Fibroblast of skin of abdomen (primary cell): Measurements from ENCODE around the gene CALD1.

ENCODE experiments used
- DNase-seq: peaks from one replicate; pipeline ENCODE4 v3.0.0-alpha.2; 2013

The CALD1 gene

GRCh38 chr7:134866617-134867016 lies 87.2 kb downstream of the CALD1 start:
- peak; percentile 51 for DNase-seq

DNA sequence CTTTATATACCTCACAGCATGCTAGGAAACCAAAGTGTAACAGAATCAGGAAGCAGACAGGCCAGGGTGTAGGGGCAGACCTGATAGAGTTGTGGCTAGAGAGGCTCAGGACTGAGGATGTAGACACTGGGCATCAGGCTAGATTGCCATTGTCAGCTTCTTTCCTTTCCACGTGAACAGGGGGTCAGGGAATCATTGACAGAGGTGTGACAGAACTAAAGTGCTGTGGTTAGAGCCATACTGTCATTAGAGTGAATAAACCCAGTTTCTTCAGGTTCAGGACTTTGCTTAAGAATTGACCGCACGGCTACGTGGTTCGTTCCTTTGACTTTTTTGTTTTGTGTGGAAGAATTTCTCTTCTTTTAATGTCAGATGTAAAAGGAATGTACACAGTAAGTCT lies 90.7 kb downstream of the CALD1 start:
- DNase-seq = no peak

DNA sequence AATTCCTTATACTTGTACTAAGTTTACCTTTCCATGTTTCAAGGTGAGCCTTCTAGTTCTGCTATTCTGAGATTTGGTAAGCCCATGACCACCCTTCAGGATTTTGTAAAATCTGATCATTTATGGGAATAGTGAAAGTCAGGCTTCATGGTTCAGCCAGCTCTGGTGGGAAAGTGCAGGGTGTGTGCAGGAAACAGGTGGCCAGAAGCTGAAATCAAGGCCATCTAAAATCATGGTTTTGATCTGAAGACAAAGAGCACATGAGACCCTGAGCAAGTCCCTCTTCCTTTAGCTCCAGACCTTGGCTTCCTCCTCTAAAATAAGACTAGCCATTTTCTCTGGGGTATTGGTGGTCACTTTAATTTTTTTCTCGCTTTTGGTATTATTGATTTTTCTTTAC lies 91.3 kb downstream of the CALD1 start:
- DNase-seq = no peak

- DNase-seq = peak; percentile 60
Observed at GRCh38 chr7:134873253-134873652, 93.8 kb downstream of the CALD1 start.

DNA sequence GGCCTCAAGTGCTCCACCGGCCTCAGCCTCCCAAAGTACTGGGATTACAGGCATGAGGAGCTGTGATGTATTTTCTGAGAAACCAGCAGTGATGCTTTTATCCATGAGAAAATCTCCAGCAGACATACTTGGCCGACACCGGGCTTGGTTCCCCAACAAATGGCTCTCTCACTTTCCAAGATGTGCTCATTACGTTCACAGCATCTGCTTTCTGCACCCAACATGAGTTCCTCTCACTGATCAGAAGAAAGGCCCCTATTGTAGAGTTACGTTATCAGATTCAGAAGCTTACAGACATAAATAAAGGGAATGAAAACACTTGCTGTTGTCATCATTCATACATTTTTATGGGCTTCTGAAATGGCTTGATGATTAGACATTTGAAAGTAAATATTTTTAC lies 95.0 kb downstream of the CALD1 start:
- DNase-seq = no peak

- DNase-seq = peak; percentile 80
Observed at GRCh38 chr7:134875867-134876266, 96.4 kb downstream of the CALD1 start.

- DNase-seq = no peak
Observed at GRCh38 chr7:134878746-134879357, 99.4 kb downstream of the CALD1 start.

- no peak for DNase-seq
Observed at GRCh38 chr7:134879815-134880475, 100.5 kb downstream of the CALD1 start.

GRCh38 chr7:134882481-134882880 lies 103.0 kb downstream of the CALD1 start:
- no peak for DNase-seq

DNA sequence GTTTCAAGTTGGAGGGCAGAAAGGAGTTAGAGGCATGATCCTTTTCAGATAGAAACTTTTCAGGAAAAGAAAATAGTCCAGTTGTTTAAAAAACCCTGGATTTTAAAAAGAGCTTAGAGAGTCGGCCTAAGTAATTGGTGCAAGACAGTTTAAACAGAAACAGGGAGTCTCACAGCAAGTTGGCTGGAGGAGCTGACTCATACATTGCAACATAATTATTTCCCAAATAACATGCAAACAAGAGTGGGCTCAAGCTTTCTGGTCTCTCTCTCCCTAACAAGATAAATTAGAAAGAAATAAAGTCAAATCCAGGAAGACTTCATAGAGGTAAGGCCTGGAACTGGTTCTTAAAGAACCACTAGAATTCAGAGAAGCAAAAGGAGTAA lies 106.5 kb downstream of the CALD1 start:
- DNase-seq = peak; percentile 79

DNA sequence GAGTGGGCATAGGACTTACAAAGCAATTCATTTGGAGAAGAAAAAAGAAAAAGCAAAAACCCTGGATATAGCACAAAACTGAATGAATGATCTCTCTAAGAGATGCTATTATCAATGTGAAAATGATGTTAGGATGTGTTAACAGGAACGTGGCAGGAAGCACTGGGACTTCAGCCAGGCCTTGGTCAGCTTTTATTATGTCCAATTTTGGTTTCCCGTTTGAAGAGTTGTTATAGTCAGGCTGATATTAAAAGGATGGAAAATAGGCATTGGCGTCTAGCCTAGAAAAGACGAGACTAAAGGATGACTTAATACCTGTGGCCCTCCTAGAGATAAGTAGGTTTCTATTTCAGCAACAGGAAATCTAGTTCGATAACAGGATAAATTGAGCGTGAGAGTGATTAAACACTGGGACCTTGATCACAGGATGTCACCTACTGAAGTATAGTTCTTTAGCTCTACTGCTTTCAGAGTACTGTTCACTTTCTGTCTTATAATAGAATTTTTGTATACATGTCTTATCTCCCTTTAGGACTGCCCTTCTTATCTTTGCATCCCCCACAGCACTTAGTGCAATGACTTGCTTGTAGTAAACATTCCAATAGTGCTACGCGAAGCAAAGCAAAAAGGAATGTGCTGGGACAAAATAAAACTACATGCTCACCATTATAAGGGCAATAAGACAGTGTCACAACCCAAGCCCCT lies 107.1 kb downstream of the CALD1 start:
- DNase-seq = peak; percentile 64

DNA sequence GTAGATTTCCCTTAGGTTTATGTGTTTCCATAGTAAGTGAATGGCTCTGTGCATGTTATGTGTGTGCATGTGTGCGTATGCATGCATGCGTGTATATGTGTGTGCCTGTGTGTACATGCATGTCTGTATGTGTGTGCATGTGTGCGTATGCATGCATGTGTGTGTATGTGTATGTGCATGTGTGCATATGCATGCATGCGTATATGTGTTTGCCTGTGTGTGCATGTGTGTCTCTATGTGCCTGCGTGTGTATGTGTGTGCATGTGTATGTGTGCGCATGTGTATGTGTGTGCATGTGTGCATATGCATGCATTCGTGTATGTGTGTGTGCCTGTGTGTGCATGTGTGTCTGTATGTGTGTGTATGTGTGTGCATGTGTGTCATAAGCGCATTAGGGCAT lies 108.1 kb downstream of the CALD1 start:
- no peak for DNase-seq

DNA sequence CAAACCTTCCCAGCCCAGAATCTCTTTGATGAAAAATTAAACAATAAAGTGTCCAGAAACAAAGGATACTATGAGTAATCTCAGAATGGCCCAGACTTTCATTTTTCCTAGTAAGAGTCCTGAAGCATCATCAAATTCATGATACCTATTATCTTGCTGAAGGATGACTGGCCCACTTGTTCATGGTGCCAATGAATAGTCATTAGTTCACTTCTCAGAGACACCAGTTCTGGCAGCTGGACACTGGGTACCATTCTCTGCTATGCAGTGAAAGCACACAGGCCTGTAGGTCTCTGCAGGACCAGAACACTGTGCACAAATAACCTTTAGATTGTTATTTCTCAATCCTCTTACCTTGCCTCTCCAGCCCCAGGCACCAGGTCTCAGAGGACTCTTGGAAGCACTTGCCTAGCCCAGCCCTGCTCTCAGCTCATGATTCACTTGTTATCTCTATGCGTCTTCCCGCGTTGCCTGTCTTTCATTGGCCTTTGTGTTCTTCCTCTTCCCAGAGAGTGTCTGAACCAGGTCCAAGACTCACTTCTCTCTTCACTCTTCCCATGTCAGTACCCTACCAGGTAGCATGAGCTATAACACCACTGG lies 108.8 kb downstream of the CALD1 start:
- DNase-seq = no peak

DNA sequence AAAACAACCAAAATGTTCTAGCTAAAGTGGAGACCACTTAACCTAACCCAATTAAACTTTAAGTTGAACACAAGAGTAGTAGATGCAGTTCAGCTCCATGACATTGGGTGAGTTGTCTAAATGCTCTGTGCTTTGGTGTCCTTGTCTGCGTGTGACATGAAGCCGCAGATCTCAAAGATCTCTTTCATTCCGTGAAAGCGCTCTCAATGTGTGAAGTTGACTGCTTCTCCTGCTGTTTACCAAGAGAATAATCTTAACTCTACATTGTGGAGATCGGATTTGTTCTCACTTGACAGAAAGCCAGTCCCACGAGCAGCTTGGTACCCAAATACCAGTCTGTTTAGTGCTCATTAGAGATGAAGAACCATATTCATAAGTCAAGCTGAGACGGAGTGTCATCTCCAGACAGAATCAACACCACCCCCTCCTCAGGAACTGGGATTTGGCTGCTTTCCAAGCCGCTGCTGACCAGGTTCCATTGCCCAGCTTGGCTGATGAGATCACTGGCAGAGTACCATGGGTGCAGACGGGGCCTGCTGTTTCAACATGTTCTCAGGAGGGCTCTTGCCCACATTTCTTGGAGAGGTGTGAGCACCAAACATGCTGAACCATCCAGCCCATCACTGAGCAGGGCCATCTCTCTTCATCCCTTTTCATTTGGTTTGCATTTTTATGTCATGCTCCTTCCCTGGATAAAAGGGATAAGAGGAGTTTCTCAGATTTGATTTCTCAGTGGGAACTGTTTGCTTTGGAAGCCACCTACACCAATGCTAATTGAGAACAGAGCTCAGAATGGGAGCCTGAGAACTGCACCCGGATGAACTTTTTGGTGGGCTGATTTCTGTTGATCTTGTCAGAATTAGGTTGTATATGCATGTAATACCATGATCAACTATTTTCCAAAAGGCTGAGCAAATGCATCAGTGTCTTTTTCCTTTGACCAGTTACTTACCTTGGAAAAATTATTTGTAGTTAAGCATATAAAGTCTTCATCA lies 111.1 kb downstream of the CALD1 start:
- peak; percentile 64 for DNase-seq

GRCh38 chr7:134891262-134891695 lies 111.8 kb downstream of the CALD1 start:
- peak; percentile 87 for DNase-seq

DNA sequence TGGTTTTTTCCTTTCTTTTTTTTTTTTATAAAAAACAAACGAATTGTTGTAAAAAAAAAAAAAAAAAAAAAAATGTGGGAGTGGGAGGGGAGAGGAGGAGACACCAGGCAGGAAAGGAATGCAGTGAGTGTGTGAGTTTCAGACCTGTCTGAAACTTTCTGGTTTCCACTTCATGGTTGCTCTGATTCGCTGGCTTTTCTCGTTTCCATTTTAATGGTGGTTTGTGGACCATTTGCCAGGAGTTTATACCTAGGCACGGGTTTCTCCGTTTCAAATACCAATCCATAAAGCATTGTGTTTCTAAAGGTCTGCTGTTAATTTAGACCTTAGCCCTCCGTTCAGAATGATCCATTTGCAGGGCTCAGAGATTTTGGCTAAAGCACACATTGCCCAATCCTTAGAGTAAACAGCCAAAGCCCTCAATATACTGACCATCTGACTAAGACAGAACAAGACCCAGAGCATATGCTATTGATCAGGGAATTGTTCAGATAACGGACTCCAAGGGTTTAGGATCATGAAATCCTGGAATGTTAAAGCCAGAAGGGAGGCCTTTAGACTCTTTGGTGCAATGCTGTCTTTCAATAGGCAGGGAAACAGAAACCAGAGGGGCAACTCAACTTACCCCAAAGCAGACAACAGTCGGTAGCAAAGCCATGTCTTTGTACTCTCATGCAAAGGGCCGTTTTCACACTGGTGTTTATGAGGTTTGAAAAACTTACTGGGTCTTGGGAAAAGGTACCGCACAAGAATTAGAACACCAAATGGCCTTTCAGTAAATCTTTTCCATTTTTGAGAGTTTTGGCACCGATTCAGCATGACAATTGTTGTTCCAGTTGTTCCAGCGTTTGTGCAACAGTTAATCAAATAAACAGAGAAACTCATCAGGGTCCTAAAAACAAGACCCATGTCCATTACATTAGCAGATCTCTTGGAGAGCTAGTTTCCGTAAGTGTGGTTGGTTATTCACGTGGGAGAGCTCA lies 112.6 kb downstream of the CALD1 start:
- DNase-seq = peak; percentile 71

GRCh38 chr7:134892963-134893362 lies 113.5 kb downstream of the CALD1 start:
- no peak for DNase-seq

DNA sequence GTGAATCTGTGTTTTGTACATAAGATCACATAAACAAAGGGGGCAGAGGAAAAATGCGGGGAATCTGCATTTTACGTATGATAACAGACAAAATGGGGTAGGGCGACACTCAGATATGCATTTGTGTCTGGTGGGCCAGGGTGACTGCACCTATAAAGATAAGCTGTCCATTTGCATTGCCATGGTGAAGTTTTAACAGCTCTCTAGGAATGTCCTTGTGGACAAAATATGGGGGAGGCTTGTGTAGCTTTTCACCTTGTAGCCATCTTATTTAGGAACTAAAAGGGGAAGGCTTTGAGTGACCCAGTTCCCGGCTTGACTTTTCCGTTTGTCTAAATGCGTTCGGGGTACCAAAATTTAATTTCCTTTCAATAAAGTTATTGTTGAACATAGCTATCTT lies 114.5 kb downstream of the CALD1 start:
- no peak for DNase-seq

DNA sequence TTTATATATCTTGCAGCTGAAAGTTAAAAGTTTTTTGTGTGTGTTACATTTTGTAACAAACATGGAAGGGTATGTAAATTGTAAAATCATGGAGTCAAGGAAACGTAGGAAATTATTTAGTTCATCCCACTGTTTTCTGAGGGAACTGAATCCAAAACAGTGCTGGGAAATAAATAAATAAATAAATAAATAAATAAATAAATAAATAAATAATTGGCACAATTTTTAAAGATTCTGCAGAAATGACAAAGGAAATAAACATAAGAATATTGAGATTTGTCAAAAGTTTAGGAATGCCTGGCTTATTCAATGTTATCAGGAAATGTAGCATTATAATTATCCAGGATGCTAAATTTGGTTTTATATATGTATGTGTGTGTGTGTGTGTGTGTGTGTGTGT lies 115.5 kb downstream of the CALD1 start:
- DNase-seq = no peak

- no peak for DNase-seq
Observed at GRCh38 chr7:134896073-134896472, 116.6 kb downstream of the CALD1 start.

DNA sequence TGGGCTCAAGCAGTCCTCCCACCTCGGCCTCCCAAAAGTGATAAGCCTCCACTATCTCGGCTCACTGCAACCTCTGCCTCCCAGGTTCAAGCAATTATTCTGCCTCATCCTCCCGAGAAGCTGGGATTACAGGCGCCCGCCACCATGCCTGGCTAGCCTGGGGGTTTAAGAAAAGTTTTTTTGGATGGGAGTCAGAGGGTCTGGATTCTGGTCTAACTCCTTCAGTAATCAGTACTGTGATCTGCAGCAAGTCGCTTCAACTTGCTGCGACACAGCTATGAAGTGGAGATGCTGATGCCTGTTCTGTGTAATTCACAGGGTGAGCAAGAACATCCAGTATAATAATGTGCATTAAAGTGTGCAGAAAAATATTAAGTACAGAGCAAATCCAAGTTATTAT lies 118.5 kb downstream of the CALD1 start:
- DNase-seq = no peak
